ENCODE results near the gene CHRNA1.

CHRNA1 gene

GRCh38 chr2:174764280-174765255, at the start of gene CHRNA1:
Gene CHRNA1 (minus strand): TSS chr2:174764472. CDS start chr2:174764394, 78 bp downstream.
- no peak for DNase-seq (ENCODE audit: low spot score)

GRCh38 chr2:174812037-174812436, 47.8 kb upstream of the CHRNA1 start:
- DNase-seq (ENCODE audit: low spot score): no peak

GRCh38 chr2:174807931-174808330, 43.7 kb upstream of the CHRNA1 start:
- no peak for DNase-seq (ENCODE audit: low spot score)

- no peak for DNase-seq (ENCODE audit: low spot score)
These were observed 41.5 kb upstream of the CHRNA1 start for GRCh38 chr2:174805803-174806202.

- no peak for DNase-seq (ENCODE audit: low spot score)
These were observed 38.2 kb upstream of the CHRNA1 start for GRCh38 chr2:174802459-174802858.

GRCh38 chr2:174800436-174801205, 36.3 kb upstream of the CHRNA1 start:
- DNase-seq (ENCODE audit: low spot score): no peak

GRCh38 chr2:174798801-174799200, 34.5 kb upstream of the CHRNA1 start:
- DNase-seq (ENCODE audit: low spot score): no peak

- DNase-seq (ENCODE audit: low spot score): no peak
These were observed 33.6 kb upstream of the CHRNA1 start for GRCh38 chr2:174797781-174798276.

- no peak for DNase-seq (ENCODE audit: low spot score)
These were observed 32.1 kb upstream of the CHRNA1 start for GRCh38 chr2:174796319-174796771.

GRCh38 chr2:174794851-174795374, 30.6 kb upstream of the CHRNA1 start:
- DNase-seq (ENCODE audit: low spot score): no peak

GRCh38 chr2:174792309-174793025, 28.2 kb upstream of the CHRNA1 start:
- no peak for DNase-seq (ENCODE audit: low spot score)

GRCh38 chr2:174791746-174792280, 27.5 kb upstream of the CHRNA1 start:
- no peak for DNase-seq (ENCODE audit: low spot score)

- no peak for DNase-seq (ENCODE audit: low spot score)
These were observed 26.7 kb upstream of the CHRNA1 start for GRCh38 chr2:174791020-174791419.

GRCh38 chr2:174789001-174789400, 24.7 kb upstream of the CHRNA1 start:
- no peak for DNase-seq (ENCODE audit: low spot score)

- DNase-seq (ENCODE audit: low spot score): no peak
These were observed 24.1 kb upstream of the CHRNA1 start for GRCh38 chr2:174788291-174788929.

GRCh38 chr2:174787487-174788205, 23.4 kb upstream of the CHRNA1 start:
- no peak for DNase-seq (ENCODE audit: low spot score)

GRCh38 chr2:174786066-174786725, 21.9 kb upstream of the CHRNA1 start:
- no peak for DNase-seq (ENCODE audit: low spot score)

- DNase-seq (ENCODE audit: low spot score): no peak
These were observed 21.2 kb upstream of the CHRNA1 start for GRCh38 chr2:174785481-174785880.

- no peak for DNase-seq (ENCODE audit: low spot score)
These were observed 20.6 kb upstream of the CHRNA1 start for GRCh38 chr2:174784909-174785308.

- no peak for DNase-seq (ENCODE audit: low spot score)
These were observed 20.0 kb upstream of the CHRNA1 start for GRCh38 chr2:174784316-174784715.

Data from RKO (cell line).